Measurements from ENCODE around the gene CRYBG1.

CRYBG1 gene

GRCh38 chr6:106618324-106618723 lies 257.8 kb downstream of the CRYBG1 start:
- DNase-seq (ENCODE audit: extremely low spot score) = no peak
- CTCF ChIA-PET = interaction anchor here (1.1 to 4.4 kb wide), 4 partner anchors 10 to 361 kb away, joined by 4 to 18 read pairs (median 9); no protein-coding TSS in a partner anchor
- TF ChIP-seq, protein P1, sequence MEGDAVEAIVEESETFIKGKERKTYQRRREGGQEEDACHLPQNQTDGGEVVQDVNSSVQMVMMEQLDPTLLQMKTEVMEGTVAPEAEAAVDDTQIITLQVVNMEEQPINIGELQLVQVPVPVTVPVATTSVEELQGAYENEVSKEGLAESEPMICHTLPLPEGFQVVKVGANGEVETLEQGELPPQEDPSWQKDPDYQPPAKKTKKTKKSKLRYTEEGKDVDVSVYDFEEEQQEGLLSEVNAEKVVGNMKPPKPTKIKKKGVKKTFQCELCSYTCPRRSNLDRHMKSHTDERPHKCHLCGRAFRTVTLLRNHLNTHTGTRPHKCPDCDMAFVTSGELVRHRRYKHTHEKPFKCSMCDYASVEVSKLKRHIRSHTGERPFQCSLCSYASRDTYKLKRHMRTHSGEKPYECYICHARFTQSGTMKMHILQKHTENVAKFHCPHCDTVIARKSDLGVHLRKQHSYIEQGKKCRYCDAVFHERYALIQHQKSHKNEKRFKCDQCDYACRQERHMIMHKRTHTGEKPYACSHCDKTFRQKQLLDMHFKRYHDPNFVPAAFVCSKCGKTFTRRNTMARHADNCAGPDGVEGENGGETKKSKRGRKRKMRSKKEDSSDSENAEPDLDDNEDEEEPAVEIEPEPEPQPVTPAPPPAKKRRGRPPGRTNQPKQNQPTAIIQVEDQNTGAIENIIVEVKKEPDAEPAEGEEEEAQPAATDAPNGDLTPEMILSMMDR (IDR thresholded peaks at IDR 0.05; ENCODE audit: control extremely low read depth, extremely low read depth, low read depth, missing control alignments) = no peak
- POLR2A ChIA-PET = no interaction called here

DNA sequence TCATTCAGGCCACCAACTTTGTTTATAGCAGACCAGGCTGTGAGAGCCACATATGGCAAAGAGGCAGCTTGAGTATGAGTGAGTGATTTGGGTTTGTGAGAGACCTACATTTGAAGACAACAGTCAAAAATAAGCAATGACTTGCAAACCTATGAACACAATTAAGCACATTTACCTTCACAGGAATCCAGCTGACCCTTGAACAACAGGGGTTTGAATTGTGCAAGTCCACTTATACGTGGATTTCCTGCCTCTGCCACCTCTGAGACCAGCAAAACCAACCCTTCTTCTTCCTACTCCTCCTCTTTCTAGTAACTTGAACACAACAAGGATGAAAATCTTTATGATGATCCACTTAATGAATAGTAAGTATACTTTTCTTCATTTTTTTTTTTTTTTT lies 258.7 kb downstream of the CRYBG1 start:
- TF ChIP-seq, protein P1 (IDR thresholded peaks at IDR 0.05; ENCODE audit: control extremely low read depth, extremely low read depth, low read depth, missing control alignments) = no peak
- CTCF ChIA-PET = interaction anchor here (4.3 to 4.4 kb wide), 2 partner anchors 11 to 18 kb away, joined by 14 to 18 read pairs; no protein-coding TSS in a partner anchor
- DNase-seq (ENCODE audit: extremely low spot score) = no peak
- POLR2A ChIA-PET = no interaction called here

DNA sequence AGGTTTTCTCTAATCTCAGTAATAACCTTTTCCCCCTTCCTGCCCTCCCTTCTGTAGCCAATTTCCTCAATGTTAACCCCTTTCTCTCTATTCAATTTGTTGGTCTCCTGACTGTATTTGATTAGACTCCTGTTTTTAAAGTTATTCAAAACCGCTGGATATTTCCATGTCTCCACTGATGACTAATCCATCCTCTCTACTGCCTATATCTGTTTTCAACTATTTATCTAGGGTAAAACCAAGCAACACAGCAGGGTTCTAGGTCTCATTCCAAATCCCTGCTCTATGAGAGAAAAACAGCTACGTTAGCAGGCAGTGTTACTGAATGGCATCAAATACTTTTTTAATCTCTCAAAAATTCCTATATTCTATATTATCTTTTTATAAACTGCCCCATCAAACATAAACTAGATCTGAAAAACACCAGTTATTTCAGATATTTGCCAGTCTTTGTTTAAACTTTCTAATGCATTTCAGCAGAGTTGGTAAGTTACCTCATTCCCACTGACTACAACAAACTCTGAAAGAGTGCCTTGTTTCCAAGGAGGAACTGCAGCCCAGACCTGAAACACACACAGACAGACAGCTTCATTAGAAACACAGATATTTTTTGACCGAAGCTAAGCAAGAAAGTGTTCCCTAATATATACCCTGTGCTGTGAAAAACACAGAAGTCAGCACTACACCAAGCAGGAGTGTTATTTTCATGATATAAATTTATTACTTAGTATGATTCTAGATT lies 260.6 kb downstream of the CRYBG1 start:
- POLR2A ChIA-PET = interaction anchor here (0.6 kb wide), 1 partner anchor 1578 kb away, joined by 3 read pairs; no protein-coding TSS in a partner anchor
- CTCF ChIA-PET = interaction anchor here (1.1 to 4.4 kb wide), 6 partner anchors 9 to 177 kb away, joined by 4 to 18 read pairs (median 7); no protein-coding TSS in a partner anchor

More for the DNA sequence above, 260.6 kb downstream of the CRYBG1 start:
- TF ChIP-seq, protein P1 (IDR thresholded peaks at IDR 0.05; ENCODE audit: control extremely low read depth, extremely low read depth, low read depth, missing control alignments) = no peak
- no peak for DNase-seq (ENCODE audit: extremely low spot score)
